HepG2 (cell line): ENCODE results near the gene HAGHL. TPM values are rescaled to one million over a fixed set of nuclear protein-coding genes. Genes with fewer than 3 reads are reported as not detected.

ENCODE experiments used
- ATF7-NPFF ChIP-seq: sonication (generic); formaldehyde crosslinking; IDR thresholded peaks from 2 replicates; pipeline ENCODE4 v1.8.1; 2023; ENCODE audit warnings: mild to moderate bottlenecking, low read depth, missing genetic modification reagents, moderate library complexity
- BORCS8-MEF2B ChIP-seq: sonication (generic); formaldehyde crosslinking; IDR thresholded peaks from 2 replicates; pipeline ENCODE4 v1.8.0; 2022; ENCODE audit warnings: mild to moderate bottlenecking, missing genetic modification reagents
- DPF2 ChIP-seq: sonication (generic); formaldehyde crosslinking; IDR thresholded peaks from 2 replicates; pipeline ENCODE4 v1.4.0; 2020; ENCODE audit warnings: mild to moderate bottlenecking, low read depth, missing genetic modification reagents, borderline replicate concordance
- EZH2 ChIP-seq: conservative IDR thresholded peaks from 2 replicates; pipeline ENCODE4 v1.6.1; 2012; ENCODE audit warnings: mild to moderate bottlenecking, low read depth, low read length, moderate library complexity
- HNRNPLL ChIP-seq: fragments of 200-400 bp; formaldehyde crosslinking; IDR thresholded peaks from 2 replicates; pipeline ENCODE4 v1.6.1; 2017; ENCODE audit warnings: mild to moderate bottlenecking, low read depth, low read length; ENCODE audit not compliant: poor library complexity, severe bottlenecking
- JUNB ChIP-seq: sonication (generic); formaldehyde crosslinking; IDR thresholded peaks from 2 replicates; pipeline ENCODE4 v1.8.0; 2022; ENCODE audit warnings: missing genetic modification reagents, mild to moderate bottlenecking, borderline replicate concordance
- KAT8 ChIP-seq: IDR thresholded peaks from 2 replicates; pipeline ENCODE4 v1.6.1; 2016; ENCODE audit warnings: missing genetic modification reagents, missing compliant biosample characterization
- ZNF274 ChIP-seq: sonication (generic); formaldehyde crosslinking; IDR thresholded peaks from 2 replicates; pipeline ENCODE4 v1.5.1; 2020; ENCODE audit warnings: mild to moderate bottlenecking, missing genetic modification reagents
- ZSCAN21 ChIP-seq: sonication (generic); formaldehyde crosslinking; IDR thresholded peaks from 2 replicates; pipeline ENCODE4 v1.8.0; 2022; ENCODE audit warnings: mild to moderate bottlenecking, missing genetic modification reagents, moderate library complexity, borderline replicate concordance
- polyA plus RNA-seq, 8 experiments: library from polyadenylated mRNA; depleted of rRNA in 3 of 8; stranded (reverse) in 7 of 8; unstranded in 1 of 8; fragments of >200 nt; fragmentation: Illumina TruSeq in 4 of 8; extraction: Trizol in 4 of 8; gene quantifications; 2 replicates each; pipeline versions ENCODE4 v1.2.1 to v1.2.3, GENCODE V29; 2011 to 2016; ENCODE audit warnings: low read depth in 4 of 8, missing spikeins in 1 of 8, mixed read lengths in 1 of 8; ENCODE audit not compliant: insufficient read depth in 1 of 8
- total RNA-seq, 5 experiments: library from RNA; depleted of rRNA; stranded (reverse); fragments of >200 nt; fragmentation: Illumina TruSeq; extraction: Trizol; gene quantifications; 2 replicates each; pipeline ENCODE4 v1.2.3, GENCODE V29; 2016; ENCODE audit warnings: low read depth in 1 of 5
- TF ChIP-seq, protein P1 (sequence below): sonication (generic); formaldehyde crosslinking; IDR thresholded peaks from 2 replicates; pipeline ENCODE4 v1.4.0; 2020; ENCODE audit warnings: mild to moderate bottlenecking, missing genetic modification reagents
- TF ChIP-seq, protein P2 (sequence below): sonication (generic); formaldehyde crosslinking; IDR thresholded peaks from 2 replicates; pipeline ENCODE4 v1.5.1; 2020; ENCODE audit warnings: mild to moderate bottlenecking, missing genetic modification reagents
- TF ChIP-seq, protein P3 (sequence below): sonication (generic); formaldehyde crosslinking; IDR thresholded peaks from 2 replicates; pipeline ENCODE4 v1.8.1; 2023; ENCODE audit warnings: mild to moderate bottlenecking, inconsistent platforms, moderate library complexity, missing genetic modification reagents, borderline replicate concordance
- TF ChIP-seq, protein P4 (sequence below): sonication (generic); formaldehyde crosslinking; IDR thresholded peaks from 2 replicates; pipeline ENCODE4 v1.8.0; 2022; ENCODE audit warnings: missing genetic modification reagents, mild to moderate bottlenecking, borderline replicate concordance
- TF ChIP-seq, protein P5 (sequence below): sonication (generic); formaldehyde crosslinking; IDR thresholded peaks from 2 replicates; pipeline ENCODE4 v1.4.0; 2020; ENCODE audit warnings: mild to moderate bottlenecking, missing genetic modification reagents

HAGHL gene
- total and polyA plus RNA-seq, 2 of the 13 experiments (the other 11 are each of a cell fraction or from before 2014, with no cell fraction given): 3.4 to 8.4 TPM

DNA sequence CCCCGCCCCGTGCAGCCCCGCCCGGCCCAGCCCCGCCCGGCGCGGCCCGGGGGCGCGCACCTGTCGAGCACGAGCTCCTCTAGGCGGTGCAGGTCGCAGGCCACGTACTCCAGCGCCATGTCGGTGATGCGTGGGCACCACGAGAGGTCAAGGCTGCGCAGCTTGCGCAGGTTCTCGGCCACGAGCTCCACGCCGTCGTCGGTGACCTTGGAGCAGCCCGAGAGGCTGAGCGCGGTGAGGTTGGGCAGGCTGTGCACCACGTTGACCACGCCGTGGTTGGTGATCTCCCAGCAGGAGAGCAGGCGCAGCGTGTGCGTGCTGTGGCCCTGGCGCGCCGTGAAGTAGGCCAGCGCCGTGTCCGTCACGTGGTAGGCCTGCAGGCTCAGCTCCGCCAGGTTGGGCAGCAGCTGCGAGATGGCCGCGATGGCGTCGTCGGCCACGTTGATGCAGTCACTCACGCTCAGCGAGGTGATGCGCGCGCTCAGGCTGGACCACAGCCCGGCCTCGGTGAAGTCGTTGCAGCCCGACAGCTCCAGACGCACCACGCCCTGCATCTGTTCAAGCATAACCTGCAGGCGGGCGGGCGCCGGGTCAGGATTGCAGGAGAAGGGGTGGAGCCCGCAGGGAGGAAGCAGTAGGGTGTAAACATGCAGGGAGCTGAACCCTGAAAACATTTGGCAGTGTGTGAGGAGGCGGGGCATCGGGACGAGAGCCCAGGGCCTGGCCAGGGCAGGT lies 31.4 kb upstream of the HAGHL start (continued):
- TF ChIP-seq ATF7-NPFF (CRISPR knock-in tag) (peak; percentile 74; the same call in 1 of the 2 replicates), EZH2 (0 out of 2 replicates have a peak, but pooled peaks have one; percentile 32), ZSCAN21 (CRISPR knock-in tag) (peak; percentile 90), JUNB (CRISPR knock-in tag) (peak; percentile 17; the same call in 1 of the 2 replicates), DPF2 (CRISPR knock-in tag) (no peak), ZNF274 (0 out of 2 replicates have a peak, but pooled peaks have one; percentile 33), HNRNPLL (peak; percentile 96), KAT8 (CRISPR knock-in tag) (no peak), BORCS8-MEF2B (CRISPR knock-in tag) (peak; percentile 64; the same call in 1 of the 2 replicates)
- TF ChIP-seq, protein P1, sequence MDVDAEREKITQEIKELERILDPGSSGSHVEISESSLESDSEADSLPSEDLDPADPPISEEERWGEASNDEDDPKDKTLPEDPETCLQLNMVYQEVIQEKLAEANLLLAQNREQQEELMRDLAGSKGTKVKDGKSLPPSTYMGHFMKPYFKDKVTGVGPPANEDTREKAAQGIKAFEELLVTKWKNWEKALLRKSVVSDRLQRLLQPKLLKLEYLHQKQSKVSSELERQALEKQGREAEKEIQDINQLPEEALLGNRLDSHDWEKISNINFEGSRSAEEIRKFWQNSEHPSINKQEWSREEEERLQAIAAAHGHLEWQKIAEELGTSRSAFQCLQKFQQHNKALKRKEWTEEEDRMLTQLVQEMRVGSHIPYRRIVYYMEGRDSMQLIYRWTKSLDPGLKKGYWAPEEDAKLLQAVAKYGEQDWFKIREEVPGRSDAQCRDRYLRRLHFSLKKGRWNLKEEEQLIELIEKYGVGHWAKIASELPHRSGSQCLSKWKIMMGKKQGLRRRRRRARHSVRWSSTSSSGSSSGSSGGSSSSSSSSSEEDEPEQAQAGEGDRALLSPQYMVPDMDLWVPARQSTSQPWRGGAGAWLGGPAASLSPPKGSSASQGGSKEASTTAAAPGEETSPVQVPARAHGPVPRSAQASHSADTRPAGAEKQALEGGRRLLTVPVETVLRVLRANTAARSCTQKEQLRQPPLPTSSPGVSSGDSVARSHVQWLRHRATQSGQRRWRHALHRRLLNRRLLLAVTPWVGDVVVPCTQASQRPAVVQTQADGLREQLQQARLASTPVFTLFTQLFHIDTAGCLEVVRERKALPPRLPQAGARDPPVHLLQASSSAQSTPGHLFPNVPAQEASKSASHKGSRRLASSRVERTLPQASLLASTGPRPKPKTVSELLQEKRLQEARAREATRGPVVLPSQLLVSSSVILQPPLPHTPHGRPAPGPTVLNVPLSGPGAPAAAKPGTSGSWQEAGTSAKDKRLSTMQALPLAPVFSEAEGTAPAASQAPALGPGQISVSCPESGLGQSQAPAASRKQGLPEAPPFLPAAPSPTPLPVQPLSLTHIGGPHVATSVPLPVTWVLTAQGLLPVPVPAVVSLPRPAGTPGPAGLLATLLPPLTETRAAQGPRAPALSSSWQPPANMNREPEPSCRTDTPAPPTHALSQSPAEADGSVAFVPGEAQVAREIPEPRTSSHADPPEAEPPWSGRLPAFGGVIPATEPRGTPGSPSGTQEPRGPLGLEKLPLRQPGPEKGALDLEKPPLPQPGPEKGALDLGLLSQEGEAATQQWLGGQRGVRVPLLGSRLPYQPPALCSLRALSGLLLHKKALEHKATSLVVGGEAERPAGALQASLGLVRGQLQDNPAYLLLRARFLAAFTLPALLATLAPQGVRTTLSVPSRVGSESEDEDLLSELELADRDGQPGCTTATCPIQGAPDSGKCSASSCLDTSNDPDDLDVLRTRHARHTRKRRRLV: peak; percentile 65; the same call in 1 of the 2 replicates
- TF ChIP-seq, protein P2, sequence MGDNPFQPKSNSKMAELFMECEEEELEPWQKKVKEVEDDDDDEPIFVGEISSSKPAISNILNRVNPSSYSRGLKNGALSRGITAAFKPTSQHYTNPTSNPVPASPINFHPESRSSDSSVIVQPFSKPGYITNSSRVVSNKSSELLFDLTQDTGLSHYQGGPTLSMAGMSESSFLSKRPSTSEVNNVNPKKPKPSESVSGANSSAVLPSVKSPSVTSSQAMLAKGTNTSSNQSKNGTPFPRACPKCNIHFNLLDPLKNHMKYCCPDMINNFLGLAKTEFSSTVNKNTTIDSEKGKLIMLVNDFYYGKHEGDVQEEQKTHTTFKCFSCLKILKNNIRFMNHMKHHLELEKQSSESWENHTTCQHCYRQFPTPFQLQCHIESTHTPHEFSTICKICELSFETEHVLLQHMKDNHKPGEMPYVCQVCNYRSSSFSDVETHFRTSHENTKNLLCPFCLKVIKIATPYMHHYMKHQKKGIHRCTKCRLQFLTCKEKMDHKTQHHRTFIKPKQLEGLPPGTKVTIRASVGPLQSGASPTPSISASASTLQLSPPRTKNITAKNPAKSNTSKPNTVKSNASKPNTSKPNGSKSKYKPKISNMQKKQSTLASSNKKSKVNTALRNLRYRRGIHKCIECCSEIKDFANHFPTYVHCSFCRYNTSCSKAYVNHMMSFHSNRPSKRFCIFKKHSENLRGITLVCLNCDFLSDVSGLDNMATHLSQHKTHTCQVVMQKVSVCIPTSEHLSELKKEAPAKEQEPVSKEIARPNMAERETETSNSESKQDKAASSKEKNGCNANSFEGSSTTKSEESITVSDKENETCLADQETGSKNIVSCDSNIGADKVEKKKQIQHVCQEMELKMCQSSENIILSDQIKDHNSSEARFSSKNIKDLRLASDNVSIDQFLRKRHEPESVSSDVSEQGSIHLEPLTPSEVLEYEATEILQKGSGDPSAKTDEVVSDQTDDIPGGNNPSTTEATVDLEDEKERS (CRISPR knock-in tag): peak; percentile 65
- TF ChIP-seq, protein P3, sequence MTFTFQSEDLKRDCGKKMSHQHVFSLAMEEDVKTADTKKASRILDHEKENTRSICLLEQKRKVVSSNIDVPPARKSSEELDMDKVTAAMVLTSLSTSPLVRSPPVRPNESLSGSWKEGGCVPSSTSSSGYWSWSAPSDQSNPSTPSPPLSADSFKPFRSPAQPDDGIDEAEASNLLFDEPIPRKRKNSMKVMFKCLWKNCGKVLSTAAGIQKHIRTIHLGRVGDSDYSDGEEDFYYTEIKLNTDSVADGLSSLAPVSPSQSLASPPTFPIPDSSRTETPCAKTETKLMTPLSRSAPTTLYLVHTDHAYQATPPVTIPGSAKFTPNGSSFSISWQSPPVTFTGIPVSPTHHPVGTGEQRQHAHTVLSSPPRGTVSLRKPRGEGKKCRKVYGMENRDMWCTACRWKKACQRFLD (CRISPR knock-in tag): no peak
- TF ChIP-seq, protein P4, sequence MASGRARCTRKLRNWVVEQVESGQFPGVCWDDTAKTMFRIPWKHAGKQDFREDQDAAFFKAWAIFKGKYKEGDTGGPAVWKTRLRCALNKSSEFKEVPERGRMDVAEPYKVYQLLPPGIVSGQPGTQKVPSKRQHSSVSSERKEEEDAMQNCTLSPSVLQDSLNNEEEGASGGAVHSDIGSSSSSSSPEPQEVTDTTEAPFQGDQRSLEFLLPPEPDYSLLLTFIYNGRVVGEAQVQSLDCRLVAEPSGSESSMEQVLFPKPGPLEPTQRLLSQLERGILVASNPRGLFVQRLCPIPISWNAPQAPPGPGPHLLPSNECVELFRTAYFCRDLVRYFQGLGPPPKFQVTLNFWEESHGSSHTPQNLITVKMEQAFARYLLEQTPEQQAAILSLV (CRISPR knock-in tag): peak; percentile 82; the same call in 1 of the 2 replicates
- TF ChIP-seq, protein P5, sequence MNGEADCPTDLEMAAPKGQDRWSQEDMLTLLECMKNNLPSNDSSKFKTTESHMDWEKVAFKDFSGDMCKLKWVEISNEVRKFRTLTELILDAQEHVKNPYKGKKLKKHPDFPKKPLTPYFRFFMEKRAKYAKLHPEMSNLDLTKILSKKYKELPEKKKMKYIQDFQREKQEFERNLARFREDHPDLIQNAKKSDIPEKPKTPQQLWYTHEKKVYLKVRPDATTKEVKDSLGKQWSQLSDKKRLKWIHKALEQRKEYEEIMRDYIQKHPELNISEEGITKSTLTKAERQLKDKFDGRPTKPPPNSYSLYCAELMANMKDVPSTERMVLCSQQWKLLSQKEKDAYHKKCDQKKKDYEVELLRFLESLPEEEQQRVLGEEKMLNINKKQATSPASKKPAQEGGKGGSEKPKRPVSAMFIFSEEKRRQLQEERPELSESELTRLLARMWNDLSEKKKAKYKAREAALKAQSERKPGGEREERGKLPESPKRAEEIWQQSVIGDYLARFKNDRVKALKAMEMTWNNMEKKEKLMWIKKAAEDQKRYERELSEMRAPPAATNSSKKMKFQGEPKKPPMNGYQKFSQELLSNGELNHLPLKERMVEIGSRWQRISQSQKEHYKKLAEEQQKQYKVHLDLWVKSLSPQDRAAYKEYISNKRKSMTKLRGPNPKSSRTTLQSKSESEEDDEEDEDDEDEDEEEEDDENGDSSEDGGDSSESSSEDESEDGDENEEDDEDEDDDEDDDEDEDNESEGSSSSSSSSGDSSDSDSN (CRISPR knock-in tag): peak; percentile 74
